Panc1 (cell line): ENCODE data around the gene TRAPPC8. TPM values are rescaled to one million over a fixed set of nuclear protein-coding genes. Genes with fewer than 3 reads are reported as not detected.

Experiments used
- ATAC-seq: fragments of 200-7000 bp; cut with Tn5 transposase; 2 replicates; pipeline ENCODE4 v1.9.1; 2020; ENCODE audit warnings: mild to moderate bottlenecking, moderate library complexity
- BruUV-seq: library from RNA; stranded (reverse); fragments of 400-500 nt; replicated peaks from 2 replicates; lab custom pipeline; 2021; lab: Mats Ljungman, UMichigan
- CTCF ChIA-PET: fragments of 300-600 bp; sonication (Branson Sonifier 250); formaldehyde crosslinking; loops from one replicate; lab custom pipeline; 2022; ENCODE audit warnings: antibody characterized with exemption; lab: Charles Lee
- POLR2A ChIA-PET: fragments of 300-600 bp; sonication (Branson Sonifier 250); formaldehyde crosslinking; loops from one replicate; lab custom pipeline; 2022; ENCODE audit warnings: antibody characterized with exemption; lab: Charles Lee
- DNase-seq: peaks from one replicate; pipeline ENCODE4 v3.0.0-alpha.2; 2010; ENCODE audit warnings: low read depth, low spot score
- H3K27ac ChIP-seq: 2 replicates; pipeline ENCODE4 v1.5.1; 2011; ENCODE audit warnings: mild to moderate bottlenecking, low read length, inconsistent platforms
- H3K27me3 ChIP-seq: fragments of 200-500 bp; sonication (Bioruptor generic); 2 replicates; pipeline ENCODE4 v1.6.0; 2014; ENCODE audit warnings: low read length, inconsistent platforms; ENCODE audit not compliant: control insufficient read depth, insufficient read depth
- H3K36me3 ChIP-seq: fragments of 200-500 bp; sonication (Bioruptor generic); 2 replicates; pipeline ENCODE4 v1.5.1; 2014; ENCODE audit warnings: inconsistent platforms, mild to moderate bottlenecking, low read length, moderate library complexity; ENCODE audit not compliant: control insufficient read depth, insufficient read depth
- H3K4me1 ChIP-seq: 2 replicates; pipeline ENCODE4 v1.5.1; 2011; ENCODE audit warnings: inconsistent platforms, mild to moderate bottlenecking, low read length, moderate library complexity; ENCODE audit not compliant: control insufficient read depth, insufficient read depth
- H3K4me3 ChIP-seq, 2 experiments: 2 replicates each; pipeline ENCODE4 v1.5.1; 2011 to 2012; ENCODE audit warnings: low read depth in 2 of 2, low read length in 2 of 2, mild to moderate bottlenecking in 2 of 2, inconsistent platforms in 1 of 2, moderate library complexity in 1 of 2
- H3K9me3 ChIP-seq: fragments of 200-500 bp; sonication (Bioruptor generic); 2 replicates; pipeline ENCODE4 v1.5.1; 2014; ENCODE audit warnings: low read depth, mild to moderate bottlenecking, inconsistent platforms, low read length, moderate library complexity; ENCODE audit not compliant: control insufficient read depth, insufficient read depth
- POLR2AphosphoS5 ChIP-seq: IDR thresholded peaks from 2 replicates; pipeline ENCODE4 v1.6.1; 2012; ENCODE audit warnings: mild to moderate bottlenecking, low read depth, low read length, moderate library complexity
- SIN3A ChIP-seq: IDR thresholded peaks from 2 replicates; pipeline ENCODE4 v1.6.1; 2012; ENCODE audit warnings: low read depth, mild to moderate bottlenecking, low read length, moderate library complexity, borderline replicate concordance; ENCODE audit not compliant: insufficient read depth
- TCF7L2 ChIP-seq: IDR thresholded peaks from 2 replicates; pipeline ENCODE4 v1.6.1; 2011; ENCODE audit warnings: mild to moderate bottlenecking, low read depth, low read length, inconsistent platforms
- in situ Hi-C: cut with HindIII; loops from 2 replicates; pipeline ENCODE4 v1.10.0; 2016; ENCODE audit warnings: low sequenced_read_pairs, low pct_unique_long_range_greater_than_20kb
- intact Hi-C: fragments of 100-400 bp; cut with micrococcal nuclease; formaldehyde crosslinking; loops from one replicate; pipeline ENCODE4 v1.10.0; 2022; ENCODE audit not compliant: unreplicated experiment
- total RNA-seq: library from RNA; stranded (reverse); gene quantifications from one replicate; pipeline ENCODE4 v1.2.1, GENCODE V29; 2021; ENCODE audit not compliant: unreplicated experiment
- TF ChIP-seq, protein P1 (sequence below), 2 experiments: IDR thresholded peaks; 2 replicates each; pipeline ENCODE4 v1.6.1; 2011 to 2012; ENCODE audit warnings: low read depth in 2 of 2, control low read depth in 1 of 2, low read length in 1 of 2, mild to moderate bottlenecking in 1 of 2, moderate library complexity in 1 of 2; ENCODE audit not compliant: insufficient read depth in 1 of 2
- TF ChIP-seq, protein P2 (sequence below): fragments of 450-650 bp; IDR thresholded peaks from 2 replicates; pipeline ENCODE4 v1.5.1; 2017; ENCODE audit warnings: mild to moderate bottlenecking

TRAPPC8 gene
- total RNA-seq, 1 experiment from 2014 or later, result 35.3 TPM

DNA sequence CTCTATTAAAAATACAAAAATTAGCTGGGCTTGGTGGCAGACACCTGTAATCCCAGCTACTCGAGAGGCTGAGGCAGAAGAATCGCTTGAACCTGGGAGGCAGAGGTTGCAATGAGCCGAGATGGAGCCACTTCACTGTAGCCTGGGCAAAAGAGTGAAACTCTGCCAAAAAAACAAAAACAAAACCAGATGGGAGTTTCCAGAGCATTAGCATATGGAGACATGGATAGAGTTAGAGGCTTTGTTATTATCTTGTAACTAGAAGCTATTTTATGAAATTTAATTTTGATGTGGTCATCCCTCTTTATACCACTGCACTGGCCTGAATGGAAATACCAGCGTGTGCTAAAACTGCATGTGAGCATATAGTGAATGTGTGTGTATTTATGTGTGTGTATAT lies 58.9 kb downstream of the TRAPPC8 start:
- CTCF ChIA-PET, result no interaction called here
- H3K4me3 ChIP-seq, result no peak overlapping the region
- H3K36me3 ChIP-seq, result no peaks in the 10 kb centered on the region
- TF ChIP-seq, protein P1, sequence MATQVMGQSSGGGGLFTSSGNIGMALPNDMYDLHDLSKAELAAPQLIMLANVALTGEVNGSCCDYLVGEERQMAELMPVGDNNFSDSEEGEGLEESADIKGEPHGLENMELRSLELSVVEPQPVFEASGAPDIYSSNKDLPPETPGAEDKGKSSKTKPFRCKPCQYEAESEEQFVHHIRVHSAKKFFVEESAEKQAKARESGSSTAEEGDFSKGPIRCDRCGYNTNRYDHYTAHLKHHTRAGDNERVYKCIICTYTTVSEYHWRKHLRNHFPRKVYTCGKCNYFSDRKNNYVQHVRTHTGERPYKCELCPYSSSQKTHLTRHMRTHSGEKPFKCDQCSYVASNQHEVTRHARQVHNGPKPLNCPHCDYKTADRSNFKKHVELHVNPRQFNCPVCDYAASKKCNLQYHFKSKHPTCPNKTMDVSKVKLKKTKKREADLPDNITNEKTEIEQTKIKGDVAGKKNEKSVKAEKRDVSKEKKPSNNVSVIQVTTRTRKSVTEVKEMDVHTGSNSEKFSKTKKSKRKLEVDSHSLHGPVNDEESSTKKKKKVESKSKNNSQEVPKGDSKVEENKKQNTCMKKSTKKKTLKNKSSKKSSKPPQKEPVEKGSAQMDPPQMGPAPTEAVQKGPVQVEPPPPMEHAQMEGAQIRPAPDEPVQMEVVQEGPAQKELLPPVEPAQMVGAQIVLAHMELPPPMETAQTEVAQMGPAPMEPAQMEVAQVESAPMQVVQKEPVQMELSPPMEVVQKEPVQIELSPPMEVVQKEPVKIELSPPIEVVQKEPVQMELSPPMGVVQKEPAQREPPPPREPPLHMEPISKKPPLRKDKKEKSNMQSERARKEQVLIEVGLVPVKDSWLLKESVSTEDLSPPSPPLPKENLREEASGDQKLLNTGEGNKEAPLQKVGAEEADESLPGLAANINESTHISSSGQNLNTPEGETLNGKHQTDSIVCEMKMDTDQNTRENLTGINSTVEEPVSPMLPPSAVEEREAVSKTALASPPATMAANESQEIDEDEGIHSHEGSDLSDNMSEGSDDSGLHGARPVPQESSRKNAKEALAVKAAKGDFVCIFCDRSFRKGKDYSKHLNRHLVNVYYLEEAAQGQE (IDR thresholded peaks at IDR 0.05; ENCODE audit: insufficient read depth in 1 of 2, low read depth in 2 of 2, low read length in 1 of 2), result no peak
- TF ChIP-seq SIN3A, result no peak
- TF ChIP-seq, protein P2, sequence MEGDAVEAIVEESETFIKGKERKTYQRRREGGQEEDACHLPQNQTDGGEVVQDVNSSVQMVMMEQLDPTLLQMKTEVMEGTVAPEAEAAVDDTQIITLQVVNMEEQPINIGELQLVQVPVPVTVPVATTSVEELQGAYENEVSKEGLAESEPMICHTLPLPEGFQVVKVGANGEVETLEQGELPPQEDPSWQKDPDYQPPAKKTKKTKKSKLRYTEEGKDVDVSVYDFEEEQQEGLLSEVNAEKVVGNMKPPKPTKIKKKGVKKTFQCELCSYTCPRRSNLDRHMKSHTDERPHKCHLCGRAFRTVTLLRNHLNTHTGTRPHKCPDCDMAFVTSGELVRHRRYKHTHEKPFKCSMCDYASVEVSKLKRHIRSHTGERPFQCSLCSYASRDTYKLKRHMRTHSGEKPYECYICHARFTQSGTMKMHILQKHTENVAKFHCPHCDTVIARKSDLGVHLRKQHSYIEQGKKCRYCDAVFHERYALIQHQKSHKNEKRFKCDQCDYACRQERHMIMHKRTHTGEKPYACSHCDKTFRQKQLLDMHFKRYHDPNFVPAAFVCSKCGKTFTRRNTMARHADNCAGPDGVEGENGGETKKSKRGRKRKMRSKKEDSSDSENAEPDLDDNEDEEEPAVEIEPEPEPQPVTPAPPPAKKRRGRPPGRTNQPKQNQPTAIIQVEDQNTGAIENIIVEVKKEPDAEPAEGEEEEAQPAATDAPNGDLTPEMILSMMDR, result no peak
- TF ChIP-seq POLR2AphosphoS5, result no peak
- no peak for TF ChIP-seq TCF7L2
- BruUV-seq, result no TSS peak
- ATAC-seq, result no peak
- DNase-seq, result no peak
- in situ Hi-C loops, result no loop called here
- no peak overlapping the region for H3K27ac ChIP-seq
- H3K9me3 ChIP-seq, result no peaks in the 10 kb centered on the region
- POLR2A ChIA-PET, result no interaction called here
- no peaks in the 10 kb centered on the region for H3K4me1 ChIP-seq
- no peaks in the 10 kb centered on the region for H3K27me3 ChIP-seq
- intact Hi-C loops, result no loop called here

DNA sequence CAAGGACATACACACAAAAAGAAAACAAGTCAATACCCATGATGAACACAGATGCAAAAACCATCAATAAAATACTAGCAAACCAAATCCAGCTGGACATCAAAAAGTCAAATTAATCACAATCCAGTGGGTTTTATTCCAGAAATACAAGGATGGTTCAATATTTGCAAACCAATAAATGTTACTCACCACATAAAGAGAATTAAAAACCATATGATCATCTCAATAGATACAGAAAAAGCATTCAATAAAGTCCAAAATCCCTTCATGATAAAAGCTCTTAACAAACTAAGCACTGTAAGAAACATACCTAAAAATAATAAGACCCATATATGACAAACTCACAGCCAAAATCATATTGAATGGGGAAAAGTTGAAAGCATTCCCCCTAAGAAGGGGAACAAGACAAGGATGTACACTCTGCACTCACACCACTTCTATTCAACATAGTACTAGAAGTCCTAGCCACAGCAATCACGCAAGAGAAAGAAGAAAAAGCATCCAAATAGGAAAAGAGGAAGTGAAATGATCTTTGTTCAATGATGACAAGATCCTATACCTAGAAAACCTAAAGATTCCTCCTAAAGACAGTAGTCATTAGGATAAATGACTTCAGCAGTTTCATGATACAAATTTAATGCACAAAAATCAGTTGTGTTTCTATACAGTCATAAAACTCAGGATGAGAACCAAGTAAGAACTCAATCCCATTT lies 62.6 kb downstream of the TRAPPC8 start:
- Histone ChIP-seq H3K27me3 (no peaks in the 10 kb centered on the region), H3K4me1 (no peaks in the 10 kb centered on the region), H3K27ac (no peak overlapping the region), H3K4me3 (no peak overlapping the region), H3K36me3 (no peaks in the 10 kb centered on the region), H3K9me3 (no peaks in the 10 kb centered on the region)
- POLR2A ChIA-PET, result no interaction called here
- BruUV-seq, result no TSS peak
- TF ChIP-seq SIN3A (no peak), TCF7L2 (no peak), POLR2AphosphoS5 (no peak)
- TF ChIP-seq, protein P2, result no peak
- TF ChIP-seq, protein P1 (IDR thresholded peaks at IDR 0.05; ENCODE audit: insufficient read depth in 1 of 2, low read depth in 2 of 2, low read length in 1 of 2), result no peak
- CTCF ChIA-PET, result no interaction called here
- in situ Hi-C loops (no loop called here), intact Hi-C loops (no loop called here)
- DNase-seq (no peak), ATAC-seq (no peak)
